VCaP (cell line): ENCODE measurements around the gene SDK2.

ENCODE experiments used
- H3K27ac ChIP-seq: fragments of 450-650 bp; 2 replicates; pipeline ENCODE4 v1.5.1; 2017
- TF ChIP-seq, protein P1 (sequence below): fragments of 450-650 bp; conservative IDR thresholded peaks from 2 replicates; pipeline ENCODE4 v1.5.1; 2017; ENCODE audit warnings: mild to moderate bottlenecking, moderate library complexity

The SDK2 gene

DNA sequence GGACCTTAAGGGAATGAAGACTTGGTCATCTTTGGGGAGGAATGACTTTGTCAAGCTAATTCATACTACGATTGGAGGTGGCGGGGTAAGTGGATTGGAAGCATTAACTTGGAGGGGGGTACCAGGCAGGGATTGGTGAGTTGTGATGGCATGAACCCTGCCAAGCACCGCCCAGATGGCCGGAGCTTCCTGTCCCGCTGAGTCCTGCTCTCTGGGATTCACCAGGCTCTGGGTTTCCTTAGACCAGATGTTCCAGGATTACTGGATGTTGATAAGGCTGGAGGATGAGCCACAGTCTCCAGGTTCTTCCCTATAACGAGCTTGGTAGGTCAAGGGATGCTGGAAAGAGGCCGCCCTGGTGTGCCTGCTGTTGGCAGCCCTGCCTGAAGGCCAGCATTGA, 154.9 kb downstream of the SDK2 start:
- TF ChIP-seq, protein P1, sequence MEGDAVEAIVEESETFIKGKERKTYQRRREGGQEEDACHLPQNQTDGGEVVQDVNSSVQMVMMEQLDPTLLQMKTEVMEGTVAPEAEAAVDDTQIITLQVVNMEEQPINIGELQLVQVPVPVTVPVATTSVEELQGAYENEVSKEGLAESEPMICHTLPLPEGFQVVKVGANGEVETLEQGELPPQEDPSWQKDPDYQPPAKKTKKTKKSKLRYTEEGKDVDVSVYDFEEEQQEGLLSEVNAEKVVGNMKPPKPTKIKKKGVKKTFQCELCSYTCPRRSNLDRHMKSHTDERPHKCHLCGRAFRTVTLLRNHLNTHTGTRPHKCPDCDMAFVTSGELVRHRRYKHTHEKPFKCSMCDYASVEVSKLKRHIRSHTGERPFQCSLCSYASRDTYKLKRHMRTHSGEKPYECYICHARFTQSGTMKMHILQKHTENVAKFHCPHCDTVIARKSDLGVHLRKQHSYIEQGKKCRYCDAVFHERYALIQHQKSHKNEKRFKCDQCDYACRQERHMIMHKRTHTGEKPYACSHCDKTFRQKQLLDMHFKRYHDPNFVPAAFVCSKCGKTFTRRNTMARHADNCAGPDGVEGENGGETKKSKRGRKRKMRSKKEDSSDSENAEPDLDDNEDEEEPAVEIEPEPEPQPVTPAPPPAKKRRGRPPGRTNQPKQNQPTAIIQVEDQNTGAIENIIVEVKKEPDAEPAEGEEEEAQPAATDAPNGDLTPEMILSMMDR = no peak
- H3K27ac ChIP-seq = no peak overlapping the region

DNA sequence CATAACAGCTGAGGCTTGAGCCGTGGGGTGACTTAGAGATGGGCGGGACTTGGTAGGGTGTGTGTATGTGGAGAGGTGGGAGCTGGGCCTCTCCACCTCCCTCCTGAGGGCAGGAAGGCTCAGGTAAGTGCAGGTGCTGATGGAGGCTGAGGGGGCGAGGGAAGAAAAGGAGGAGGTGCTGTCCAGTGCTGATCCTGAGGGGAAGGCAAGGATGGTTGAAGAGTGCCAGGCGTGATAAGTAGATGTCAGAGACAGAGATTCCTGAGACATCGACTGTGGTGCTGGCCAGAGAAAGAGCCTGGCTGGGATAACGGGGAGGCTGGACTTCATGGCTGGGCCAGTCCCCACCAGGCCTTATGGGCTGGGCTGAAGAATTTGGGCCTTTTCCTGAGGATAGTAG, 159.1 kb downstream of the SDK2 start:
- TF ChIP-seq, protein P1 = no peak
- H3K27ac ChIP-seq = no peak overlapping the region

- TF ChIP-seq, protein P1 = no peak
- no peak overlapping the region for H3K27ac ChIP-seq
Observed at GRCh38 chr17:73482894-73483293, 161.4 kb downstream of the SDK2 start.

GRCh38 chr17:73482251-73482716, 162.0 kb downstream of the SDK2 start:
- TF ChIP-seq, protein P1 = no peak
- no peak overlapping the region for H3K27ac ChIP-seq

GRCh38 chr17:73481676-73482075, 162.6 kb downstream of the SDK2 start:
- no peak overlapping the region for H3K27ac ChIP-seq
- TF ChIP-seq, protein P1 = no peak

DNA sequence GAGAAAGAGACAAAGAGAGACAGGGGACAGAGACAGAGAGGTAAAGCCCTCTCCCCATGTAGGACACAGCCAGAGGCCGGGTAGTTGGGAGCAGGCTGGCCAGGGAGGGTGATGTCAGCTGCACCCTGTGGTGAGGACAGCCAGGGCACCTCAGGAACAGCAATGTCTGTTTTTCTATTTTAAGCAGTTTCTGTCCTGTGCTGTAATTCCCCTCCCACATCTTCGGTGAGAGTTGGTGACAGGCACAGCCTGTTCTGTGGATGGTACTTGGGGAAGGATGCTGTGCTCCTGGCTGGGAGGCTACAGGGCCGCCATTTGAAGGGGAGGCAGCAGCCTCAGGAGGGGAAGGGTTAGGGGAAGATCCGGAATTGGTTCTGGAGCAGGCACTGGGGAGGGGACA, 163.5 kb downstream of the SDK2 start:
- TF ChIP-seq, protein P1 = no peak
- no peak overlapping the region for H3K27ac ChIP-seq

DNA sequence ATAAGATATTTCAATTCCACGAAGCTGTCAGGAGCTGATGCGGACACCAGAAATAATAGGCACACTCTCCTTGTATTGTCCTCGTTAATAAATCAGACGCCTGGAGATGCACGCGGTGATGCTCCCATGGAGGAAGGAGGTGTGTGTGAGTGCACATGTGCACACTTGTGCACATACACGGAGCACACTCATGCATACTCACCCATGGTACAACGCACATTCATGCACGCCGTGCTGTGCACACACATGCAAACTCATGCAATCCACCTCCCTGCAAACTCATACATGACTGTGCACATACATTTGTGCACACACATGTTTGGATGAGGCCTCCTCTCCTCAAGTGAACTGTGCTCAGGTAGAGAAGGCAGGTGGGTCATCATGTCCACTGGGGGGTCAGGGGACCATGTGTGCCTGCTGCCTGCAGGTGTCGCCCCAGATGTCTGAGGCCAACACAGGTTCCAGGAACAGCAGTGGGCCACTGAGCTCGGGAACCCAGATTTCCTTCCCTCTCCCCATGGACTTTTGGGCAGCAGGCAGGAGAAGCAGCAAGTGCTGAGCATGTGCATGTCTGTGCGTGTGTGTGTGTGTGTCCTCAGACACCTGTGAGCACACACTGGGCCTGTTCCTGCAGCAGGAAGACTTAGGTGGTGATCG, 165.3 kb downstream of the SDK2 start:
- no peak overlapping the region for H3K27ac ChIP-seq
- TF ChIP-seq, protein P1 = no peak
